Thoracic aorta (tissue), 2 donors: Measurements from ENCODE around the gene SLA2. TPM values are rescaled to one million over a fixed set of nuclear protein-coding genes. Genes with fewer than 3 reads are reported as not detected.

Experiments used
- ATAC-seq: fragments of 150-250 bp; one replicate; pipeline ENCODE4 v1.8.0; 2017; ENCODE audit warnings: low read depth; ENCODE audit not compliant: insufficient number of reproducible peaks, low FRiP score
- DNase-seq: peaks from one replicate; pipeline ENCODE4 v3.0.0-alpha.2; 2020; ENCODE audit warnings: low spot score
- H3K27ac ChIP-seq, 2 donors: fragments of 200-600 bp; sonication (generic); 1 replicate in 1 of 2; 2 replicates in 1 of 2; pipeline ENCODE4 v1.5.1; 2016; ENCODE audit warnings: mild to moderate bottlenecking in 2 of 2, moderate library complexity in 2 of 2
- H3K27me3 ChIP-seq: fragments of 200-600 bp; sonication (generic); replicated peaks from 2 replicates; pipeline ENCODE4 v1.6.0; 2016; ENCODE audit warnings: mild to moderate bottlenecking; ENCODE audit not compliant: insufficient read depth
- H3K36me3 ChIP-seq: fragments of 200-600 bp; sonication (generic); one replicate; pipeline ENCODE4 v1.5.1; 2016
- H3K4me1 ChIP-seq, 2 donors: fragments of 200-600 bp; sonication (generic); 1 replicate in 1 of 2; 2 replicates in 1 of 2; pipeline versions ENCODE4 v1.5.1 to v1.6.0; 2016; ENCODE audit warnings: low read depth in 2 of 2, mild to moderate bottlenecking in 1 of 2; ENCODE audit not compliant: control insufficient read depth in 1 of 2
- H3K4me3 ChIP-seq: fragments of 200-600 bp; sonication (generic); 2 replicates; pipeline ENCODE4 v1.5.1; 2016; ENCODE audit warnings: mild to moderate bottlenecking
- H3K9me3 ChIP-seq: fragments of 200-600 bp; sonication (generic); 2 replicates; pipeline ENCODE4 v1.5.1; 2016
- total RNA-seq, 2 donors: library from RNA; depleted of rRNA; stranded (reverse); fragments of >200 nt; gene quantifications; one replicate each; pipeline versions ENCODE4 v1.1.0 to v1.2.3, GENCODE V29; 2016
- TF ChIP-seq, protein P1 (sequence below): fragments of 200-600 bp; sonication (generic); IDR thresholded peaks from one replicate; pipeline ENCODE4 v1.5.1; 2019; ENCODE audit warnings: antibody characterized with exemption

SLA2 gene
- total RNA-seq, 2 donors from 2014 or later, result 1.1 TPM

DNA sequence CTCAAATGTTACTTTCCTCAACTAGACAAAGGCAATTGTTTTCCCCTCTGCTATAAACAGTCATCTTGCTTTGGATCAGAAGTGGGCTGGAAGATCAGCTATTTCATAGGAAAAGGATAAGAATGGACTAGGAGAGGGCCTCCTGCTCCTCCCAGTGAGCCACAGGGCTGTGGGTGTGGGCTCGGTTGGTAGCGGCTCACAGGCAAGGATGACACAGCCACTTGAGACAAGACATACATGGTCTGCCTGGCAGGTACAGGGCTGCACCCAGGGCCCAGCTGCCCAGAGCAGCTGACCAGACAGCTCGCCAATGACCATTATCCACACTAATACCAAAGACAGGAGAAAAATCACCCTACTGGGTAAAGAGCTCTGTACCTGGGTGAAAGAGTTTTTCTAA is 9.0 kb upstream of the SLA2 start:
- no peaks in the 10 kb centered on the region for H3K27me3 ChIP-seq
- H3K36me3 ChIP-seq, result peaks cover 34% of the 10 kb centered on the region
- ATAC-seq (no peak), DNase-seq (no peak)
- no peaks in the 10 kb centered on the region for H3K9me3 ChIP-seq
- no peaks in the 10 kb centered on the region for H3K4me1 ChIP-seq
- TF ChIP-seq, protein P1, sequence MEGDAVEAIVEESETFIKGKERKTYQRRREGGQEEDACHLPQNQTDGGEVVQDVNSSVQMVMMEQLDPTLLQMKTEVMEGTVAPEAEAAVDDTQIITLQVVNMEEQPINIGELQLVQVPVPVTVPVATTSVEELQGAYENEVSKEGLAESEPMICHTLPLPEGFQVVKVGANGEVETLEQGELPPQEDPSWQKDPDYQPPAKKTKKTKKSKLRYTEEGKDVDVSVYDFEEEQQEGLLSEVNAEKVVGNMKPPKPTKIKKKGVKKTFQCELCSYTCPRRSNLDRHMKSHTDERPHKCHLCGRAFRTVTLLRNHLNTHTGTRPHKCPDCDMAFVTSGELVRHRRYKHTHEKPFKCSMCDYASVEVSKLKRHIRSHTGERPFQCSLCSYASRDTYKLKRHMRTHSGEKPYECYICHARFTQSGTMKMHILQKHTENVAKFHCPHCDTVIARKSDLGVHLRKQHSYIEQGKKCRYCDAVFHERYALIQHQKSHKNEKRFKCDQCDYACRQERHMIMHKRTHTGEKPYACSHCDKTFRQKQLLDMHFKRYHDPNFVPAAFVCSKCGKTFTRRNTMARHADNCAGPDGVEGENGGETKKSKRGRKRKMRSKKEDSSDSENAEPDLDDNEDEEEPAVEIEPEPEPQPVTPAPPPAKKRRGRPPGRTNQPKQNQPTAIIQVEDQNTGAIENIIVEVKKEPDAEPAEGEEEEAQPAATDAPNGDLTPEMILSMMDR, result no peak
- H3K4me3 ChIP-seq, result no peak overlapping the region
- no peak overlapping the region for H3K27ac ChIP-seq

DNA sequence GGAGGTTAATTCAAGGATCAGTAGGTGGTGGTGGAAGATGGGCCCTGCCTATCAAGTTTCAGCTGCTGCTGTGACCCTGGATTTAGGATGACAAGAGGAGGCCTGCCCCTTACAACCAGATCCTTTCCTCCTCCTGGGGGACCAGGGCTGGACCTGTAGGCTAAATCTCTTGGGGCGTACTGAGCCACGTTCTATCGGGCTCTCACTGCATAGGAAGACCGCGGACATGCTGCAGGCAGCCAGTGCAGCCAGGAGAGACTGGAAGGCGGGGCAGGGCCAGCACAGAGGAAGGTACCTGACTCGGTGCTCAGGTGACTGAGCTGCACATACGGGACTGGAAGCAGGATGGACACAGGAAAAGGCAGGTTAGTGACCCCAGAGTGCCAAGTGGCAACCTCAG is 8.5 kb upstream of the SLA2 start:
- Histone ChIP-seq H3K4me1 (no peaks in the 10 kb centered on the region), H3K36me3 (peaks cover 34% of the 10 kb centered on the region), H3K27me3 (no peaks in the 10 kb centered on the region), H3K4me3 (no peak overlapping the region), H3K27ac (no peak overlapping the region), H3K9me3 (no peaks in the 10 kb centered on the region)
- DNase-seq, result no peak
- ATAC-seq, result no peak
- TF ChIP-seq, protein P1, result no peak

DNA sequence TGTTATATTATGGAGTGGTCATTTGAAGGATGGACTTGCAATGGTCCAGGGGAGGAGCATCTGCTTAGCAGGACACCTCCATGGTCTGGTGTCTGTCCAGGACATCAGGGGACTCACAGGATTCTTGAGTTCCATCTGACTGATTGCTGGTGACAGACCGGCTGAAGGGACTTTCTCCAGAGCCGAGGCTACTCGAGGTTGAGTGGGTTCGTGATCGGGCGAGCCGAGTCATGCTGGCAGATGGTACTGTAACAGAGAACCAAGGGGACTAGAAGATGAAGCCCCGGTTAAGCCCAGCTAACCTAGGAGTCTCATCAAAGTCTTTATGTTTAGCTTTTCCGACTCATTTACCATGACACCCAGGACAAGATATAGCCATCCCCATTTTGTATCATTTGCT is 7.5 kb upstream of the SLA2 start:
- H3K36me3 ChIP-seq, result peaks cover 34% of the 10 kb centered on the region
- H3K4me3 ChIP-seq, result no peak overlapping the region
- H3K9me3 ChIP-seq, result no peaks in the 10 kb centered on the region
- no peaks in the 10 kb centered on the region for H3K4me1 ChIP-seq
- no peak overlapping the region for H3K27ac ChIP-seq
- ATAC-seq (no peak), DNase-seq (no peak)
- no peaks in the 10 kb centered on the region for H3K27me3 ChIP-seq
- TF ChIP-seq, protein P1, result no peak

DNA sequence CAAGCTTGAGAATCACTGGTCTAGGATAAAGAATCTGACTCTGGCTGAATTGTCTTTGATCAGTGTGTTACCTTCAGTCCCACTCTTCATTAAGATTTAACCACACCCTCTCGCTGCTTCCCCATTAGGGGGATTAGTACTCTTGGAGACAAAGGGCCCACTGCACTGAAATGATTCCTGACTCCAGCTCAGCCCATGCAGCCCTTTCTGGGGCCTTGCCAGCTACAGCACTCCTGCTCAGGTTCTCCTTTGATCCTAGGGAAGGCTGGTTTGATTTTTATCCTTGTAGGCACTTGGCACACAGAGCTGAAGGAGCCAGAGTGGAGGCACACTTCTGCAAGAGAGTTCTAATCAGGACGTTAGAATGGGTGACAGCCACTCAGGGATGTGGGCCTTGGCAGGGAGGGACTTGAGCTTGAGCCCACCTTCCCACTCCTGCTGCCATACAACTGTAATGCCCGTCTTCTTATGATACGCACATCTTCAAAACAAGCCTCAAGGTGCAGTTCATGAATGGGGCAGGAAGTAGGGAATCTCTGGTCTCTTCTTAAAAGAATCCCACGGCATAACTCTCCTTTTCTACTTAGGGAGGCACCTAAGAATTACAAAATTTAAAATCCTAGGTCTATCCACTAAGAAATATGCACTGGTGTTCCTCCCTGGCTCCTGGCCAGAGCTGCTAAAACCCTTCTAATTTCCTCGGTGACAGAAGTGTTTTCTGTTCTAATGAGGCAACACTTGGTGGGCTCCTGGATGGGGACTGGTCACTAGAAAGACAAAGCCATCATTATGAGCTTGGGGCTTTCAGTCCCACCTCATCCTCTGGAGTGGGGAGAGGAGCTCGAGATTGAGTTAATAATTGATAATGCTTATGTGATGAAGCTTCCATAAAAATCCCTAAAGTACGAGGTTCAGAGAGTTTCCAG is 1.5 kb upstream of the SLA2 start:
- DNase-seq, result no peak
- Histone ChIP-seq H3K4me1 (no peaks in the 10 kb centered on the region), H3K36me3 (peaks cover 13% of the 10 kb centered on the region), H3K27me3 (no peaks in the 10 kb centered on the region), H3K27ac (no peak overlapping the region), H3K9me3 (no peaks in the 10 kb centered on the region), H3K4me3 (no peak overlapping the region)
- TF ChIP-seq, protein P1, result no peak
- ATAC-seq, result no peak

DNA sequence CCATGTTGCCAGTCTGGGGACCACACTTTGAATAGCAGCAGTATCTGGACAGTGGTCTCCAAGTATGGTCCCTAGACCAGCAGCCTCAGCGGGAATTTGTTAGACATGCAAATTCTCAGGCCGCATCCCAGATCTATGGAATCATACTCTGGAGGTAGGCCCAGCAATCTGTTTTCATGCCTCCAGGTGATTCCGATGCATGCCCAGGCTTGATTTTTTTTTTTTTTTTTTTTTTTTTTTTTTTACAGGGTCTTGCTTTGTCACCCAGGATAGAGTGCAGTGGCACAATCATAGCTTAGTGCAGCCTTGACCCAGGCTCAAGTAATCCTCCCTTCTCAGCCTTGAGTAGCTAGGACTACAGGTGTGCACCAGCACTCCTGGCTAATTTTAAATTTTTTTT is 682 bp upstream of the SLA2 start:
- peaks cover 6% of the 10 kb centered on the region for H3K36me3 ChIP-seq
- no peak for DNase-seq
- no peaks in the 10 kb centered on the region for H3K4me1 ChIP-seq
- no peak overlapping the region for H3K27ac ChIP-seq
- no peak for ATAC-seq
- H3K9me3 ChIP-seq, result no peaks in the 10 kb centered on the region
- no peaks in the 10 kb centered on the region for H3K27me3 ChIP-seq
- TF ChIP-seq, protein P1, result no peak
- H3K4me3 ChIP-seq, result no peak overlapping the region
